AG04449 (cell line): Measurements from ENCODE around the gene RBMS3.

Experiments
- CTCF ChIA-PET: fragments of 350-600 bp; formaldehyde crosslinking; extraction: SDS; loops from one replicate; lab custom pipeline; 2021; ENCODE audit warnings: antibody characterized with exemption; lab: Yijun Ruan, JAX
- POLR2A ChIA-PET: fragments of 400-600, 350-600 bp; formaldehyde crosslinking; extraction: SDS; loops from one replicate; lab custom pipeline; 2020; ENCODE audit warnings: antibody characterized with exemption, inconsistent platforms; lab: Yijun Ruan, JAX
- DNase-seq: peaks from one replicate; pipeline ENCODE4 v3.0.0-alpha.2; 2010; ENCODE audit warnings: low read depth, low spot score
- H3K4me3 ChIP-seq: 2 replicates; pipeline ENCODE4 v1.5.1; 2011; ENCODE audit warnings: low read depth, mild to moderate bottlenecking, control low read depth, low read length
- TF ChIP-seq, protein P1 (sequence below): IDR thresholded peaks from one replicate; pipeline ENCODE4 v1.5.1; 2011; ENCODE audit warnings: mild to moderate bottlenecking, moderate library complexity, low read length, control low read depth, inconsistent platforms; ENCODE audit not compliant: insufficient read depth; ENCODE audit errors: missing control alignments

Gene RBMS3

DNA sequence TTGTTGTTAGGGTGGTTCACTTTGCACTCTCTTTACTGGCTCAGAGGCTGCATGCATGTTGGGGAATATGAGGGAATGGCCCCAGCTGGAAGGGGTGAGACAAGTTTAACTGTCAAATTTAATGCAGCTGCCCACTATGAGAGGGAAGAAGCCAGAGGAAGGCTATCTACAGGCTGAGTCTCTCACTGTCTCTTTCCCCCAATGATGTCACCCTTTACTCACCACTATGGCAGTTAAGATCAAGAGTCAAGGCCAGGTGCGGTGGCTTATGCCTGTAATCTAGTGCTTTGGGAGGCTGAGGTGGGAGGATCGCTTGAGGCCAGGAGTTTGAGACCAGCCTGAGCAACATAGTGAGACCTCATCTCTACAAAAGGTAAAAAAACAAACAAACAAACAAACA lies 12.2 kb upstream of the RBMS3 start:
- no peak for DNase-seq
- H3K4me3 ChIP-seq = no peak overlapping the region
- TF ChIP-seq, protein P1, sequence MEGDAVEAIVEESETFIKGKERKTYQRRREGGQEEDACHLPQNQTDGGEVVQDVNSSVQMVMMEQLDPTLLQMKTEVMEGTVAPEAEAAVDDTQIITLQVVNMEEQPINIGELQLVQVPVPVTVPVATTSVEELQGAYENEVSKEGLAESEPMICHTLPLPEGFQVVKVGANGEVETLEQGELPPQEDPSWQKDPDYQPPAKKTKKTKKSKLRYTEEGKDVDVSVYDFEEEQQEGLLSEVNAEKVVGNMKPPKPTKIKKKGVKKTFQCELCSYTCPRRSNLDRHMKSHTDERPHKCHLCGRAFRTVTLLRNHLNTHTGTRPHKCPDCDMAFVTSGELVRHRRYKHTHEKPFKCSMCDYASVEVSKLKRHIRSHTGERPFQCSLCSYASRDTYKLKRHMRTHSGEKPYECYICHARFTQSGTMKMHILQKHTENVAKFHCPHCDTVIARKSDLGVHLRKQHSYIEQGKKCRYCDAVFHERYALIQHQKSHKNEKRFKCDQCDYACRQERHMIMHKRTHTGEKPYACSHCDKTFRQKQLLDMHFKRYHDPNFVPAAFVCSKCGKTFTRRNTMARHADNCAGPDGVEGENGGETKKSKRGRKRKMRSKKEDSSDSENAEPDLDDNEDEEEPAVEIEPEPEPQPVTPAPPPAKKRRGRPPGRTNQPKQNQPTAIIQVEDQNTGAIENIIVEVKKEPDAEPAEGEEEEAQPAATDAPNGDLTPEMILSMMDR = no peak
- CTCF ChIA-PET = interaction anchor here (1.0 kb wide), 1 partner anchor 12 kb away, joined by 4 read pairs; no protein-coding TSS in a partner anchor
- POLR2A ChIA-PET = no interaction called here

DNA sequence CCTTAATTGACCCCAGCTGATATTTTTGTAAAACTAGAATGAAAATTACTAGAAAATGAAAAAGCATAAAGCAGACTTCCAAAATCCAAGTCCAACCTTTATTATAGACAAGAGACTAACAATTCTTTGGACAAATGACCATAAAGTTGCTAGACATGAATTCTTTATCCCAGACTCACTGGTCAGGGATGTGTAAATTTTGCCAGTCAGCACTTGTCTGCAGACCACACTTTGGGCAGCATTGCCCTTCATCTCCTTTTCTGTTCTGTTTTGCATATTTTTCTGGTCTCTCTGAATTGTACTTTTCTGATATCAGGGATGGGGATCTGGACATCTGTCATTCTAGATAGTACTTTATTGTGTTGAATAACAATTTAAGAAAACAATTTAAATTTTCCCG lies 10.1 kb upstream of the RBMS3 start:
- H3K4me3 ChIP-seq = no peak overlapping the region
- DNase-seq = no peak
- ChIA-PET POLR2A (no interaction called here), CTCF (no interaction called here)
- TF ChIP-seq, protein P1 = no peak

DNA sequence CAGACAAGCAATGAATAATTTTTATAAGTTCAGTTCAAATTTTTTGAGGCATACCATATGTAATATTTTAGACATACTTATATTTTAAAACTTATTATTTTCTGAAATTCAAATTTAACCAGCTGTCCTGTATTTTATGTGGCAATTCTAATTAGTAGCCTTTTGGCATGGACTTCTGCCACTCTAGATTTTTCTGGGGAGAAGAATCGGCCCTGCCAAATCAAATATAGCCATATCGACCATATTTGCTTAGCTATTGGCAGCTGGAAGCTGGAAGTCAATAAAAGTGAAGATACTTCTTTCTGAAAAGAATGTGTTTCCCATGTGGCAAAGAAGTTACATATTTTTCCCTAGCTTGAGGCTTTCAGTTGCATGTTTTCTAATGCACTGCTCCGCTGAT lies 9.4 kb upstream of the RBMS3 start:
- POLR2A ChIA-PET = no interaction called here
- TF ChIP-seq, protein P1 = no peak
- DNase-seq = no peak

DNA sequence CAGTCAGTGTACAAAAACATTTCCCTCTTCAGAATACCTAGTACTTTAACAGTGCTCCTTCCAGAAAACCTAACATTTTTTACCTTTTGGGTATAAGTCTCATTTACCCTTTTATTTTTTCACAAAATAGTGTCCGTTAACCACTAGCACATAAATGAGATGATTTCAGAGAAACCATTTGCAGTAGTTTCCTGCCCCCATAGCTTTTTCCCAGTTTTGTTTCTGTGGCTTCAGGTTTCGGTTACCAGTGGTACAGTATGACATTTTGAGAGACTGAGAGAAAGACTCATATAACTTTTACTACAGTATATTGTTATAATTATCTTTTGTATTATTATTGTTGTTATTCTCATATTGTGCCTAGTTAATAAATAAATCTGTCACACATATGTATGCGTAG lies 6.2 kb upstream of the RBMS3 start:
- TF ChIP-seq, protein P1 = no peak
- ChIA-PET POLR2A (no interaction called here), CTCF (interaction anchor here (0.7 to 1.0 kb wide), 2 partner anchors 20 to 40 kb away, joined by 3 read pairs; no protein-coding TSS in a partner anchor)
- no peak for DNase-seq
- H3K4me3 ChIP-seq = no peak overlapping the region

More for the DNA sequence above, 9.4 kb upstream of the RBMS3 start:
- no peak overlapping the region for H3K4me3 ChIP-seq
- CTCF ChIA-PET = no interaction called here

DNA sequence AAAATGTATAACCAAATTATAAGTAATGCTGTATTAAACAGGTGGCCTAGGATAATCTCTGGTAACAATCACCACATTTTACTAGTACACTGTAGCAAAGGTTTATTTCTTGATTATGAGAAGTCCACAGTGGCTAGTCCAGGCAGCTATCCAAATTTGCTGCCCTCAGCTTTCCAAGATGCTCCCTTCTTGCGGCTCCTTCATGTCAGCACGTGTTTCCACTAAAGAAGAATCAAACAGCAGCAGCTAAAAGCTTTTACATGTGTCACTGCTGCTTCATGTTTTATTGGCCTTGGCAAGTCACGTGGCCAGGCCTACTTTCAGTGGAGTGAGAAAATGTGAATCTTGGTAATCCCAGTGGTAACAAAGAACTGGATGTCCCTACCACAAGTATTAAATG lies 5.6 kb upstream of the RBMS3 start:
- H3K4me3 ChIP-seq = no peak overlapping the region
- CTCF ChIA-PET = interaction anchor here (0.7 to 1.0 kb wide), 2 partner anchors 21 to 40 kb away, joined by 3 read pairs; no protein-coding TSS in a partner anchor
- TF ChIP-seq, protein P1 = no peak
- POLR2A ChIA-PET = no interaction called here
- no peak for DNase-seq

DNA sequence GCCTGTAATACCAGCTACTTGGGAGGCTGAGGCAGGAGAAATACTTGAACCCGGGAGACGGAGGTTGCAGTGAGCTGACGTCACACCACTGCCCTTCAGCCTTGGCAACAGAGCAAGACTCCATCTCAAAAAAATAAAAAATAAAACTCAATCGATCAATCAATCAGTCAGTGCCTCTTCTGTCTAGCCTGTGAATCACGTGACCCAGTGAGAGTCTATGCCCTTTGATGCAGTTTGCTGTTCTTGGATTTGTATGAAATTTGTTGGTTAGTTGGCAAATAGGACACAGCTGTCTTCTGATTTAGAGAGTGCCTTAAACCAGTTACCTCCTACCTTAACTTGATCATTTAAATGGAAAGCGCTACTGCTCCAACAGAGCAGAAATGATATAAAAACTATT lies 3.6 kb upstream of the RBMS3 start:
- POLR2A ChIA-PET = no interaction called here
- TF ChIP-seq, protein P1 = no peak
- CTCF ChIA-PET = no interaction called here
- DNase-seq = no peak
- no peak overlapping the region for H3K4me3 ChIP-seq
